H1 (cell line): ENCODE data around the gene SPINK14. TPM values are rescaled to one million over a fixed set of nuclear protein-coding genes. Genes with fewer than 3 reads are reported as not detected.

Experiments used
- CTCF ChIA-PET: fragments of 300-600 bp; sonication (Branson Sonifier 250); formaldehyde crosslinking; loops from one replicate; lab custom pipeline; 2021; ENCODE audit not compliant: partially characterized antibody; lab: Charles Lee
- POLR2A ChIA-PET: fragments of 300-600 bp; sonication (Branson Sonifier 250); formaldehyde crosslinking; loops from one replicate; lab custom pipeline; 2021; ENCODE audit warnings: inconsistent platforms; ENCODE audit not compliant: partially characterized antibody; lab: Charles Lee
- DNase-seq, 2 experiments: peaks; one replicate each; pipeline versions ENCODE4 v3.0.0 to v3.0.0-alpha.2; 2010 to 2022; ENCODE audit warnings: low spot score in 2 of 2, low read depth in 1 of 2, mixed read lengths in 1 of 2
- FAIRE-seq: peaks from 2 replicates; lab custom pipeline; 2011; peaks lifted over from hg19 to GRCh38; lab: Jason Lieb, UNC
- H2AFZ ChIP-seq: 2 replicates; pipeline ENCODE4 v1.8.1; 2012; ENCODE audit warnings: low read length, inconsistent platforms
- H2AK5ac ChIP-seq: 2 replicates; pipeline ENCODE4 v1.6.1; 2013; ENCODE audit warnings: low read depth, low read length
- H2BK120ac ChIP-seq: replicated peaks from 2 replicates; pipeline ENCODE3; 2013; ENCODE audit warnings: low read depth, low read length, inconsistent platforms
- H2BK12ac ChIP-seq: 2 replicates; pipeline ENCODE4 v1.6.1; 2013; ENCODE audit warnings: low read depth, low read length
- H2BK15ac ChIP-seq: 2 replicates; pipeline ENCODE4 v1.6.1; 2013; ENCODE audit warnings: low read length
- H2BK20ac ChIP-seq: 2 replicates; pipeline ENCODE4 v1.6.1; 2013; ENCODE audit warnings: low read length
- H2BK5ac ChIP-seq: 2 replicates; pipeline ENCODE4 v1.6.1; 2013; ENCODE audit warnings: low read depth, low read length
- H3K14ac ChIP-seq: 2 replicates; pipeline ENCODE4 v1.6.1; 2013; ENCODE audit warnings: inconsistent platforms; ENCODE audit not compliant: insufficient read length
- H3K18ac ChIP-seq: 2 replicates; pipeline ENCODE4 v1.6.1; 2013; ENCODE audit warnings: low read length; ENCODE audit errors: extremely low read depth
- H3K23ac ChIP-seq: 2 replicates; pipeline ENCODE4 v1.6.1; 2013; ENCODE audit warnings: inconsistent platforms; ENCODE audit not compliant: insufficient read length
- H3K23me2 ChIP-seq: 2 replicates; pipeline ENCODE4 v1.6.1; 2013; ENCODE audit warnings: low read depth, low read length
- H3K27ac ChIP-seq: 2 replicates; pipeline ENCODE4 v1.6.1; 2011; ENCODE audit warnings: low read depth, low read length, inconsistent platforms
- H3K27me3 ChIP-seq, 4 experiments: replicated peaks in 1 of 4; 1 replicate in 1 of 4; 2 replicates in 3 of 4; pipeline versions ENCODE4 v1.6.1 to v1.8.1; 2011 to 2013; ENCODE audit warnings: low read length in 3 of 4, mild to moderate bottlenecking in 3 of 4, inconsistent platforms in 2 of 4, mixed read lengths in 2 of 4, moderate library complexity in 1 of 4; ENCODE audit not compliant: control insufficient read depth in 3 of 4, insufficient read depth in 3 of 4; ENCODE audit errors: extremely low read depth in 1 of 4
- H3K36me3 ChIP-seq, 4 experiments: 2 replicates each; pipeline versions ENCODE4 v1.6.1 to v1.8.1; 2011 to 2013; ENCODE audit warnings: mild to moderate bottlenecking in 4 of 4, low read length in 3 of 4, moderate library complexity in 2 of 4, control low read depth in 1 of 4, inconsistent platforms in 1 of 4; ENCODE audit not compliant: insufficient read depth in 4 of 4, control insufficient read depth in 2 of 4
- H3K4ac ChIP-seq: replicated peaks from 2 replicates; pipeline ENCODE3; 2013; ENCODE audit warnings: low read length, low read depth, mixed read lengths, inconsistent platforms; ENCODE audit not compliant: insufficient read length
- H3K4me1 ChIP-seq, 4 experiments: replicated peaks in 1 of 4; 1 replicate in 1 of 4; 2 replicates in 3 of 4; pipeline versions ENCODE4 v1.6.1 to v1.8.1; 2011 to 2013; ENCODE audit warnings: low read length in 3 of 4, inconsistent platforms in 2 of 4, mixed read lengths in 1 of 4; ENCODE audit not compliant: insufficient read depth in 4 of 4, control insufficient read depth in 3 of 4
- H3K4me2 ChIP-seq, 2 experiments: 2 replicates each; pipeline versions ENCODE4 v1.6.1 to v1.8.1; 2011 to 2013; ENCODE audit warnings: low read depth in 2 of 2, low read length in 2 of 2, control low read depth in 1 of 2, inconsistent platforms in 1 of 2, mild to moderate bottlenecking in 1 of 2; ENCODE audit not compliant: insufficient read depth in 1 of 2
- H3K4me3 ChIP-seq, 4 experiments: fragments of 200-600, 300-600 bp in 1 of 4; sonication (generic), shearing (Covaris generic), sonication (Bioruptor Twin) in 1 of 4; 2 replicates each; pipeline versions ENCODE4 v1.5.1 to v1.8.1; 2011 to 2016; ENCODE audit warnings: low read length in 4 of 4, low read depth in 3 of 4, control low read depth in 2 of 4, inconsistent platforms in 2 of 4, mild to moderate bottlenecking in 2 of 4, mixed read lengths in 1 of 4, moderate library complexity in 1 of 4; ENCODE audit not compliant: insufficient read depth in 2 of 4; ENCODE audit errors: extremely low read depth in 1 of 4
- H3K56ac ChIP-seq: replicated peaks from 2 replicates; pipeline ENCODE3; 2013; ENCODE audit warnings: low read depth, mild to moderate bottlenecking, mixed read lengths, low read length, inconsistent platforms; ENCODE audit not compliant: insufficient read length
- H3K79me1 ChIP-seq: 2 replicates; pipeline ENCODE4 v1.6.1; 2013; ENCODE audit warnings: low read depth, low read length, control low read depth
- H3K79me2 ChIP-seq, 2 experiments: 2 replicates each; pipeline versions ENCODE4 v1.6.1 to v1.8.1; 2012 to 2013; ENCODE audit warnings: low read length in 2 of 2, mild to moderate bottlenecking in 2 of 2, inconsistent platforms in 1 of 2; ENCODE audit not compliant: insufficient read depth in 2 of 2, control insufficient read depth in 1 of 2
- H3K9ac ChIP-seq, 4 experiments: replicated peaks in 1 of 4; 1 replicate in 1 of 4; 2 replicates in 3 of 4; pipeline versions ENCODE4 v1.6.1 to v1.8.1; 2011 to 2013; ENCODE audit warnings: low read depth in 3 of 4, low read length in 3 of 4, control low read depth in 2 of 4, mild to moderate bottlenecking in 2 of 4, moderate library complexity in 2 of 4, inconsistent platforms in 1 of 4; ENCODE audit errors: extremely low read depth in 1 of 4
- H3K9me3 ChIP-seq, 2 experiments: 2 replicates each; pipeline versions ENCODE4 v1.6.1 to v1.8.1; 2012 to 2013; ENCODE audit warnings: mild to moderate bottlenecking in 2 of 2, moderate library complexity in 2 of 2, control low read depth in 1 of 2, inconsistent platforms in 1 of 2, low read depth in 1 of 2, low read length in 1 of 2, mixed read lengths in 1 of 2; ENCODE audit not compliant: insufficient read depth in 2 of 2
- H4K20me1 ChIP-seq, 2 experiments: replicated peaks in 1 of 2; 2 replicates each; pipeline versions ENCODE3 to v1.8.1; 2011 to 2013; ENCODE audit warnings: inconsistent platforms in 2 of 2, low read length in 2 of 2, mild to moderate bottlenecking in 1 of 2; ENCODE audit not compliant: insufficient read depth in 2 of 2, control insufficient read depth in 1 of 2
- H4K5ac ChIP-seq: 2 replicates; pipeline ENCODE4 v1.6.1; 2013; ENCODE audit warnings: low read length, low read depth, mixed read lengths, inconsistent platforms; ENCODE audit not compliant: insufficient read length
- H4K8ac ChIP-seq: 2 replicates; pipeline ENCODE4 v1.8.0; 2013; ENCODE audit warnings: mild to moderate bottlenecking, moderate library complexity, low read length, inconsistent platforms; ENCODE audit not compliant: insufficient read depth; ENCODE audit errors: extremely low read depth
- H4K91ac ChIP-seq: replicated peaks from 2 replicates; pipeline ENCODE3; 2013; ENCODE audit warnings: low read length, mixed read lengths, inconsistent platforms; ENCODE audit not compliant: insufficient read length
- ASH2L ChIP-seq: fragments of 200-600, 300-600 bp; sonication (generic); IDR thresholded peaks from one replicate; pipeline ENCODE4 v1.7.1; 2017; ENCODE audit warnings: low read length
- BACH1 ChIP-seq: IDR thresholded peaks from 2 replicates; pipeline ENCODE4 v1.6.1; 2012; ENCODE audit warnings: low read length, improper control_type of control experiment
- BCL11A ChIP-seq, 2 experiments: IDR thresholded peaks; one replicate each; pipeline ENCODE4 v1.6.1; 2011; ENCODE audit warnings: low read depth in 2 of 2, low read length in 2 of 2, mild to moderate bottlenecking in 2 of 2
- CBX8 ChIP-seq: fragments of 300-800, 300-1000 bp; sonication (generic); IDR thresholded peaks from 2 replicates; pipeline ENCODE4 v1.7.1; 2016; ENCODE audit warnings: low read depth, low read length, borderline replicate concordance
- CHD2 ChIP-seq: IDR thresholded peaks from 2 replicates; pipeline ENCODE4 v1.6.1; 2012; ENCODE audit warnings: low read length, improper control_type of control experiment
- GABPA ChIP-seq: IDR thresholded peaks from 2 replicates; pipeline ENCODE4 v1.6.1; 2011; ENCODE audit warnings: mild to moderate bottlenecking, low read length, moderate library complexity, borderline replicate concordance; ENCODE audit not compliant: insufficient read depth
- KDM5A ChIP-seq: fragments of 200-600 bp; IDR thresholded peaks from 2 replicates; pipeline ENCODE4 v1.7.1; 2012; ENCODE audit warnings: mild to moderate bottlenecking, low read length, inconsistent platforms, mixed read lengths
- SP1 ChIP-seq: IDR thresholded peaks from 2 replicates; pipeline ENCODE4 v1.6.1; 2011; ENCODE audit warnings: low read depth, low read length
- SP4 ChIP-seq: IDR thresholded peaks from 2 replicates; pipeline ENCODE4 v1.6.1; 2012; ENCODE audit warnings: low read length, inconsistent platforms
- TCF12 ChIP-seq: IDR thresholded peaks from 2 replicates; pipeline ENCODE4 v1.6.1; 2011; ENCODE audit warnings: low read depth, mild to moderate bottlenecking, low read length
- WGBS, 2 experiments: shearing (Covaris generic) in 1 of 2; methylation state at CpG; one replicate each; pipeline versions ENCODE4 v1.1.6 to v1.1.7; 2013 to 2015; ENCODE audit warnings: low lambda C conversion rate in 2 of 2, mixed read lengths in 2 of 2, inconsistent platforms in 1 of 2, low coverage in 1 of 2, missing lambda C conversion rate in 1 of 2; ENCODE audit not compliant: insufficient replicate concordance in 2 of 2, insufficient coverage in 1 of 2, insufficient read length in 1 of 2; ENCODE audit errors: extremely low coverage in 1 of 2, missing lambda C conversion rate in 1 of 2; 5-methylcytosine and 5-hydroxymethylcytosine counted together
- polyA plus RNA-seq, 7 experiments: library from polyadenylated mRNA; depleted of rRNA in 3 of 7; stranded (reverse) in 5 of 7; unstranded in 2 of 7; fragments of >200 nt in 5 of 7; fragments of 200-250 nt in 2 of 7; gene quantifications; 1 replicate in 5 of 7; 2 replicates in 1 of 7; 4 replicates in 1 of 7; pipeline versions ENCODE4 v1.2.1 to v1.2.3, GENCODE V29; 2011 to 2013; ENCODE audit warnings: missing spikeins in 2 of 7, mixed read lengths in 2 of 7
- total RNA-seq: library from RNA; stranded (reverse); fragmentation: NEBNext Ultra II Directional; extraction: Animal tissue kit (Norgen Biotek cat#: 25700); gene quantifications from 2 replicates; pipeline ENCODE4 v1.2.1, GENCODE V29; 2021

Gene SPINK14
- total and polyA plus RNA-seq, 2 of the 8 experiments (the other 6 are each of a cell fraction or from before 2014, with no cell fraction given), result not detected

- no peak overlapping the region for H3K4me2 ChIP-seq
- H4K5ac ChIP-seq, result no peak overlapping the region
- H4K8ac ChIP-seq, result no peak overlapping the region
- H3K36me3 ChIP-seq, result no peaks in the 10 kb centered on the region
- H2AK5ac ChIP-seq, result no peak overlapping the region
- no peak overlapping the region for H4K91ac ChIP-seq
- H3K4me1 ChIP-seq, result no peaks in the 10 kb centered on the region
- 85% methylated on average over 1 of the region's 1 CpG; no CpG with 5 or more reads in 1 of the 2 experiments for WGBS, 2 experiments
- no peaks in the 10 kb centered on the region for H4K20me1 ChIP-seq
- H2BK12ac ChIP-seq, result no peak overlapping the region
- H3K9me3 ChIP-seq, result no peaks in the 10 kb centered on the region
- H3K23me2 ChIP-seq, result no peaks in the 10 kb centered on the region
- FAIRE-seq (no peak), DNase-seq (no peak)
- H3K56ac ChIP-seq, result no peak overlapping the region
- no peak overlapping the region for H3K14ac ChIP-seq
- ChIA-PET POLR2A (no interaction called here), CTCF (interaction anchor here (1.3 to 1.4 kb wide), 2 partner anchors 14 to 307 kb away, joined by 3 read pairs; no protein-coding TSS in a partner anchor)
- H2BK20ac ChIP-seq, result no peak overlapping the region
- H2AFZ ChIP-seq, result no peak overlapping the region
- H3K79me2 ChIP-seq, result no peaks in the 10 kb centered on the region
- no peaks in the 10 kb centered on the region for H3K27me3 ChIP-seq
- no peak overlapping the region for H2BK5ac ChIP-seq
- no peak overlapping the region for H3K4me3 ChIP-seq
- H3K4ac ChIP-seq, result no peak overlapping the region
- no peak overlapping the region for H2BK120ac ChIP-seq
- no peak overlapping the region for H3K9ac ChIP-seq
- TF ChIP-seq CBX8 (no peak), TCF12 (no peak), GABPA (no peak), SP1 (no peak), SP4 (no peak), CHD2 (no peak), KDM5A (no peak), ASH2L (no peak), BCL11A (IDR thresholded peaks at IDR 0.05; ENCODE audit: low read depth in 2 of 2, low read length in 2 of 2) (no peak), BACH1 (no peak)
- no peak overlapping the region for H3K23ac ChIP-seq
- H3K18ac ChIP-seq, result no peak overlapping the region
- no peak overlapping the region for H3K27ac ChIP-seq
- no peaks in the 10 kb centered on the region for H3K79me1 ChIP-seq
- no peak overlapping the region for H2BK15ac ChIP-seq
Measured at GRCh38 chr5:148193202-148193601, 24.9 kb downstream of the SPINK14 start.
